Measurements from ENCODE around the gene TRIM65.

Gene TRIM65

GRCh38 chr17:75908201-75908600, 11.4 kb upstream of the TRIM65 start:
- no peak for DNase-seq (ENCODE audit: low read depth in 1 of 2, low spot score in 1 of 2)
- TF ChIP-seq SPI1 (IDR thresholded peaks at IDR 0.05; ENCODE audit: borderline replicate concordance, low read depth) (no peak), POLR2AphosphoS5 (IDR thresholded peaks at IDR 0.05; ENCODE audit: low read depth) (no peak), GABPA (IDR thresholded peaks at IDR 0.05; ENCODE audit: low read depth) (no peak), CTCF (IDR thresholded peaks at IDR 0.05; ENCODE audit: insufficient read depth, low read length) (no peak)
- TF ChIP-seq, protein P1, sequence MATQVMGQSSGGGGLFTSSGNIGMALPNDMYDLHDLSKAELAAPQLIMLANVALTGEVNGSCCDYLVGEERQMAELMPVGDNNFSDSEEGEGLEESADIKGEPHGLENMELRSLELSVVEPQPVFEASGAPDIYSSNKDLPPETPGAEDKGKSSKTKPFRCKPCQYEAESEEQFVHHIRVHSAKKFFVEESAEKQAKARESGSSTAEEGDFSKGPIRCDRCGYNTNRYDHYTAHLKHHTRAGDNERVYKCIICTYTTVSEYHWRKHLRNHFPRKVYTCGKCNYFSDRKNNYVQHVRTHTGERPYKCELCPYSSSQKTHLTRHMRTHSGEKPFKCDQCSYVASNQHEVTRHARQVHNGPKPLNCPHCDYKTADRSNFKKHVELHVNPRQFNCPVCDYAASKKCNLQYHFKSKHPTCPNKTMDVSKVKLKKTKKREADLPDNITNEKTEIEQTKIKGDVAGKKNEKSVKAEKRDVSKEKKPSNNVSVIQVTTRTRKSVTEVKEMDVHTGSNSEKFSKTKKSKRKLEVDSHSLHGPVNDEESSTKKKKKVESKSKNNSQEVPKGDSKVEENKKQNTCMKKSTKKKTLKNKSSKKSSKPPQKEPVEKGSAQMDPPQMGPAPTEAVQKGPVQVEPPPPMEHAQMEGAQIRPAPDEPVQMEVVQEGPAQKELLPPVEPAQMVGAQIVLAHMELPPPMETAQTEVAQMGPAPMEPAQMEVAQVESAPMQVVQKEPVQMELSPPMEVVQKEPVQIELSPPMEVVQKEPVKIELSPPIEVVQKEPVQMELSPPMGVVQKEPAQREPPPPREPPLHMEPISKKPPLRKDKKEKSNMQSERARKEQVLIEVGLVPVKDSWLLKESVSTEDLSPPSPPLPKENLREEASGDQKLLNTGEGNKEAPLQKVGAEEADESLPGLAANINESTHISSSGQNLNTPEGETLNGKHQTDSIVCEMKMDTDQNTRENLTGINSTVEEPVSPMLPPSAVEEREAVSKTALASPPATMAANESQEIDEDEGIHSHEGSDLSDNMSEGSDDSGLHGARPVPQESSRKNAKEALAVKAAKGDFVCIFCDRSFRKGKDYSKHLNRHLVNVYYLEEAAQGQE (IDR thresholded peaks at IDR 0.05; ENCODE audit: insufficient replicate concordance, low read depth), result no peak
- no peak overlapping the region for H3K27ac ChIP-seq (replicated peaks)
- no peak overlapping the region for H3K4me3 ChIP-seq (replicated peaks; ENCODE audit: insufficient read depth, low read length)
- H3K27me3 ChIP-seq (ENCODE audit: insufficient read depth, poor library complexity, severe bottlenecking), result no peaks in the 10 kb centered on the region

DNA sequence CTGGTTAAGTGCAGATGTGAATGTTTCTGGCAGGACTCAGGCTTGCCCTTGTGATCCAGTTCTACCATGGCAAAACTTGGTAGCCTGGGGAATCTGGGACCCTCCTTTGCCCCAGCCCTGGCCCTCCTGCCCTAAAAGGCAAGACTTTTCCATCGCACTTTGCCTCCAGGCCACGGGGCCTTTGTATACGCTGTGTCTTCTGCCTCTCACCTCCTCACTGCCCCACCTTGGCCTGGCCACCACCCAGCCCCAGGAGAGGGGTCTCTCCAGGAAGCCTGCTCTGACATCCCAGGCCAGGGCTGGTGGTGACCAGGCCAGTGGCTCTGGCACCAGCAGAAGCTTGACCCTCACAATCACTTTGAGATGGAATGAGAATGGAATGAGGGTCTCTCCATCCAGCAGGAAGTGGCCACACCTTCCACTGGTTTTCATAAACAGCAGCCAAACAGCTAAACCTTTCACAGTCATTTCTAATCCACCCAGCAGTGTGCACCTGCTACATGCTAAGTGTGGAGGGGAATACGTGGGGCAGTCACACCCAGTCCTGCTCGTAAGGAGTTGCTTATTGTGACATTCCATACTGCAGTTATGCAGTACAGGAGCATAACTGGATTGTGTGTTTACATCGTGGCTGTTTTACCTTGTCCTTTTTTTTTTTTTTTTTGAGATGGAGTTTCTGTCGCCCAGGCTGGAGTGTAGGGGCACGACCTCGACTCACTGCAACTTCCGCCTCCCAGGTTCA, 9.6 kb upstream of the TRIM65 start:
- Histone ChIP-seq H3K27ac (replicated peaks) (peak overlapping the region; percentile 78), H3K4me3 (replicated peaks; ENCODE audit: insufficient read depth, low read length) (no peak overlapping the region), H3K27me3 (ENCODE audit: insufficient read depth, poor library complexity, severe bottlenecking) (no peaks in the 10 kb centered on the region)
- TF ChIP-seq SPI1 (IDR thresholded peaks at IDR 0.05; ENCODE audit: borderline replicate concordance, low read depth) (no peak), CTCF (IDR thresholded peaks at IDR 0.05; ENCODE audit: insufficient read depth, low read length) (no peak), POLR2AphosphoS5 (IDR thresholded peaks at IDR 0.05; ENCODE audit: low read depth) (no peak), GABPA (IDR thresholded peaks at IDR 0.05; ENCODE audit: low read depth) (no peak)
- TF ChIP-seq, protein P1 (IDR thresholded peaks at IDR 0.05; ENCODE audit: insufficient replicate concordance, low read depth), result no peak
- DNase-seq (ENCODE audit: low read depth in 1 of 2, low spot score in 1 of 2), result no peak

DNA sequence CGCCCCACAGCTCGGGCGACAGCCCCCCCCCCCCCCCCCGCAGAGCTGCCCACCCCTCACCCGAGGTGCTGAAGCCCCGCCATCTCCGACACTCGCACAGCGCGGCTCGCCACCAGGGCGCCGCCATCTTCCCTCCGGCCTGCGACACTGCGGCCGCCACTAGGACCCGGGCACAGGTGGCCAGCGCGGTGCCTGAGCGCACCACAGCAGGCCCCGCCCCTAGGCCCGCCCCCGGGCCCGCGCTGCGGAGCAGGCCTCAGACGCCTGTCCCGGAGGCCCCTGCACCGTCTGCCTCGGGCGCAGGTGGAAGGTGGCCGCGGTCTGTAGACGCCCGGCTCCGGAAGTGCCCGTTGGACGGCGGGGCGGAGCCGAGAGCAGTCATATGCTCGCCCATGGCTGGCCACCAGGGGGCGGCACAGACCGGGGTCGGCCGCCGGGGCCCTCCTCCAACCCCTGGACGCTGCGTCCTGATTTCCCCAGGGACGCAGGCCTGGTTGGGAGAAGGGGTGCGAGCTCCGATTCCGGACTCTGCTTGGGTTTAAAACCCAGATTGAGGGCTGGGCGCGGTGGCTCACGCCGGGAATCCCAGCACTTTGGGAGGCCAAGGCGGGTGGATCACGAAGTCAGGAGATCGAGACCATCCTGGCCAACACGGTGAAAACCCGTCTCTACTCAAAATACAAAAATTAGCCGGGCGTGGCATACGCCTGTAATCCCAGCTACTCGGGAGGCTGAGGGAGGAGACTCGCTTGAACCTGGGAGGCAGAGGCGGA, 8.2 kb upstream of the TRIM65 start, which contains the start of gene MRPL38:
TSS of gene MRPL38 (minus strand) at position 136 of the 773 bp plus-strand sequence. CDS start at position 127, 9 bp downstream.
- TF ChIP-seq POLR2AphosphoS5 (IDR thresholded peaks at IDR 0.05; ENCODE audit: low read depth), result peak; percentile 75
- TF ChIP-seq SPI1 (IDR thresholded peaks at IDR 0.05; ENCODE audit: borderline replicate concordance, low read depth), result peak; percentile 2; the same call in 1 of the 2 replicates
- peak; percentile 54 for TF ChIP-seq CTCF (IDR thresholded peaks at IDR 0.05; ENCODE audit: insufficient read depth, low read length)
- TF ChIP-seq GABPA (IDR thresholded peaks at IDR 0.05; ENCODE audit: low read depth), result no peak; the same call in 1 of the 2 replicates
- DNase-seq (ENCODE audit: low read depth in 1 of 2, low spot score in 1 of 2), result peak; percentile 96
- Histone ChIP-seq H3K4me3 (replicated peaks; ENCODE audit: insufficient read depth, low read length) (peak within 1 kb of the TSS; percentile 85), H3K27me3 (ENCODE audit: insufficient read depth, poor library complexity, severe bottlenecking) (no peaks in the 10 kb centered on the region), H3K27ac (replicated peaks) (peak within 1 kb of the TSS; percentile 78)

All from HL-60 (cell line).